MM.1S (cell line): ENCODE data around the gene PPP2R5E.

Experiments used
- DNase-seq: peaks from one replicate; pipeline ENCODE4 v3.0.0-alpha.2; 2015
- H2AFZ ChIP-seq: fragments of 300-600 bp; sonication (generic); 2 replicates; pipeline ENCODE4 v1.6.0; 2016; ENCODE audit warnings: antibody characterized with exemption, low read length
- H3F3A ChIP-seq: fragments of 300-600 bp; sonication (generic); 2 replicates; pipeline ENCODE4 v1.6.1; 2016; ENCODE audit warnings: mild to moderate bottlenecking, antibody characterized with exemption, low read length, moderate library complexity, mixed read lengths; ENCODE audit not compliant: insufficient read depth
- H3K27ac ChIP-seq: fragments of 300-600 bp; sonication (generic); 2 replicates; pipeline ENCODE4 v1.5.1; 2016; ENCODE audit warnings: mild to moderate bottlenecking, low read length
- H3K27me3 ChIP-seq: fragments of 300-600 bp; sonication (generic); replicated peaks from 2 replicates; pipeline ENCODE4 v1.6.0; 2016; ENCODE audit warnings: low read length; ENCODE audit not compliant: insufficient read depth
- H3K36me3 ChIP-seq: fragments of 300-600 bp; sonication (generic); replicated peaks from 2 replicates; pipeline ENCODE4 v1.6.1; 2016; ENCODE audit warnings: mild to moderate bottlenecking, low read length, mixed read lengths; ENCODE audit not compliant: insufficient read depth
- H3K4me1 ChIP-seq: fragments of 300-600 bp; sonication (generic); 2 replicates; pipeline ENCODE4 v1.6.1; 2016; ENCODE audit warnings: low read length, mixed read lengths
- H3K4me2 ChIP-seq: fragments of 300-600 bp; sonication (generic); 2 replicates; pipeline ENCODE4 v1.6.0; 2016; ENCODE audit warnings: low read depth, low read length
- H3K4me3 ChIP-seq: fragments of 300-600 bp; sonication (generic); 2 replicates; pipeline ENCODE4 v1.5.1; 2016; ENCODE audit warnings: low read length, mixed read lengths
- H3K79me2 ChIP-seq: fragments of 300-600 bp; sonication (generic); 2 replicates; pipeline ENCODE4 v1.6.1; 2016; ENCODE audit warnings: mixed run types, low read length, mixed read lengths
- H3K9ac ChIP-seq: fragments of 300-600 bp; sonication (generic); 2 replicates; pipeline ENCODE4 v1.6.1; 2016; ENCODE audit warnings: low read length, mixed read lengths
- H3K9me2 ChIP-seq: fragments of 300-600 bp; sonication (generic); replicated peaks from 2 replicates; pipeline ENCODE4 v1.6.1; 2016; ENCODE audit warnings: mild to moderate bottlenecking, low read length, mixed read lengths; ENCODE audit not compliant: insufficient read depth
- H3K9me3 ChIP-seq: fragments of 300-600 bp; sonication (generic); replicated peaks from 2 replicates; pipeline ENCODE4 v1.6.1; 2016; ENCODE audit warnings: mild to moderate bottlenecking, low read length, mixed read lengths; ENCODE audit not compliant: insufficient read depth
- H4K20me1 ChIP-seq: fragments of 300-600 bp; sonication (generic); 2 replicates; pipeline ENCODE4 v1.6.1; 2016; ENCODE audit warnings: mild to moderate bottlenecking, low read length, moderate library complexity, mixed read lengths; ENCODE audit not compliant: insufficient read depth
- CTCF ChIP-seq: fragments of 300-600 bp; sonication (generic); IDR thresholded peaks from 2 replicates; pipeline ENCODE4 v1.5.1; 2016; ENCODE audit warnings: antibody characterized with exemption, low read length, mixed read lengths
- EZH2 ChIP-seq: fragments of 300-600 bp; sonication (generic); optimal IDR thresholded peaks from 2 replicates; pipeline ENCODE3; 2017; ENCODE audit warnings: low read depth, mild to moderate bottlenecking, antibody characterized with exemption, low read length, mixed read lengths
- EZH2phosphoT487 ChIP-seq: fragments of 300-600 bp; sonication (generic); IDR thresholded peaks from 2 replicates; pipeline ENCODE4 v1.6.1; 2018; ENCODE audit warnings: antibody characterized with exemption, low read length

Gene PPP2R5E

DNA sequence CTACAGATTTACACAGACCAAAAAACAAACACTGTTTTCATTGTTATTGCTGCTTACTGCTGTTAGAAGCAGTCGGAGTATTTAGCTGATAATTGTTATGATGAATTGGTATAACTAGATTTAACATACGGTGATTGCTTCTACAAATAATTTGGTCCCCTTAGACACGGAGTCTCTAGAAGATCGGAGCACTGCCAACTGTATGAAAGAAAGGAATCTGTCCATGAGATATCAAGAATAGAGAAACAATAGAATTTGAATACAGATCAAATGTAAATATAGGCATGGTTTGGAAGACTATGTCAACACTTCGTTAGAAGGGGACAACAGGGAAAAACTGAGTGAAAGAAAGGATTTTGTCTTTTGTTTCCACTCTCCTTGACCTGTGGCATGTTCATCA lies 110.9 kb downstream of the PPP2R5E start:
- no peak overlapping the region for H3K4me3 ChIP-seq
- no peaks in the 10 kb centered on the region for H3K9me2 ChIP-seq
- H3K4me1 ChIP-seq = no peaks in the 10 kb centered on the region
- no peaks in the 10 kb centered on the region for H4K20me1 ChIP-seq
- no peaks in the 10 kb centered on the region for H3F3A ChIP-seq
- TF ChIP-seq CTCF (no peak), EZH2 (no peak), EZH2phosphoT487 (no peak)
- peaks cover 49% of the 10 kb centered on the region for H3K79me2 ChIP-seq
- no peak overlapping the region for H3K27ac ChIP-seq
- H3K36me3 ChIP-seq = no peaks in the 10 kb centered on the region
- DNase-seq = no peak
- H3K9me3 ChIP-seq = no peaks in the 10 kb centered on the region
- H3K9ac ChIP-seq = no peak overlapping the region
- H3K4me2 ChIP-seq = no peak overlapping the region
- H2AFZ ChIP-seq = no peak overlapping the region
- no peaks in the 10 kb centered on the region for H3K27me3 ChIP-seq

DNA sequence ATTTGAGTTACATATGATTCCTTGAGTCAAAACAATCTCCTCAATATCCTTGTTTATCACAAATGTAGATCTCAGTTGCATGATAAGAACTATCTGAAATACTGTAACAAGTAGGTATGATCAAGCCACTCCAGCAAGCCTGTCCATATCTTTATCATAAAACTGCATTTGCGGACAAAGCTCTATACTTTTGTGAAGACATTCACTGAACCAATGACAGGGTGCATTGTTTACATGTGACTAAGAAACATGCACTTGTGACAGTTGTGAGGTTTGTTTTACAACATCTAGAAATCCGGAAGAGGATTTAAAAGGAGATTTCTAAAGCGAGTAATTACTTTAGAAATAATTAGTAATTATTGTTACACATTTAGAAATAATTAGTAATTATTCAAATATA lies 111.7 kb downstream of the PPP2R5E start:
- no peaks in the 10 kb centered on the region for H3K9me3 ChIP-seq
- H4K20me1 ChIP-seq = no peaks in the 10 kb centered on the region
- no peaks in the 10 kb centered on the region for H3K9me2 ChIP-seq
- TF ChIP-seq EZH2phosphoT487 = no peak
- TF ChIP-seq EZH2 = no peak
- no peak for TF ChIP-seq CTCF
- H3K4me2 ChIP-seq = no peak overlapping the region
- H3K4me1 ChIP-seq = no peaks in the 10 kb centered on the region
- no peaks in the 10 kb centered on the region for H3K27me3 ChIP-seq
- H2AFZ ChIP-seq = no peak overlapping the region
- no peak overlapping the region for H3K4me3 ChIP-seq
- H3K9ac ChIP-seq = no peak overlapping the region
- H3K36me3 ChIP-seq = no peaks in the 10 kb centered on the region
- no peak for DNase-seq
- peaks cover 41% of the 10 kb centered on the region for H3K79me2 ChIP-seq
- H3F3A ChIP-seq = no peaks in the 10 kb centered on the region
- no peak overlapping the region for H3K27ac ChIP-seq

DNA sequence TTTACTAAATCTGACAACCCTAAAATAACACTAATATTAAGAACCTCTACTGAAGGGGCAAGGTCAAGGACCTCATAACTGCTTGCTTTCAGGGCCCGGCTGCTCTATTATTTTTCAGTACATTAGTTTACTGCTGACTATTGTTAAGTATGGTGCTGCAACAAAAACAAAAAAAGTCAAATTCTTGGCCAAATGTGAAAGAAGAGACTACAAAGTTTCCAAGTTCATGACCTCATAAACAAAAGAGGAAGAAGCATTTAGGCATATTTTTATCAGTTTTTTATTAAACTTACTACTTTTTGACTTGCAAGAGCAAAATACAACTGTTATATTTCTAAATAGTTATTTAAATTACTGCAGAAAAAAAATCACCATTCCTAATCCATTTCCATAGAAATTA lies 114.7 kb downstream of the PPP2R5E start:
- no peaks in the 10 kb centered on the region for H3K27me3 ChIP-seq
- H3F3A ChIP-seq = no peaks in the 10 kb centered on the region
- H3K9ac ChIP-seq = no peak overlapping the region
- peaks cover 29% of the 10 kb centered on the region for H3K79me2 ChIP-seq
- no peak overlapping the region for H2AFZ ChIP-seq
- H3K36me3 ChIP-seq = no peaks in the 10 kb centered on the region
- no peaks in the 10 kb centered on the region for H3K9me3 ChIP-seq
- no peaks in the 10 kb centered on the region for H3K4me1 ChIP-seq
- no peaks in the 10 kb centered on the region for H3K9me2 ChIP-seq
- TF ChIP-seq CTCF (no peak), EZH2 (no peak), EZH2phosphoT487 (no peak)
- no peaks in the 10 kb centered on the region for H4K20me1 ChIP-seq
- no peak overlapping the region for H3K4me3 ChIP-seq
- no peak for DNase-seq
- no peak overlapping the region for H3K4me2 ChIP-seq
- H3K27ac ChIP-seq = no peak overlapping the region
